SK-N-SH (cell line): ENCODE results near the gene TSR2.

Experiments used
- CTCF ChIP-seq: fragments of 200-600 bp; sonication (generic); IDR thresholded peaks from 2 replicates; pipeline ENCODE4 v1.6.1; 2017; ENCODE audit warnings: antibody characterized with exemption, mild to moderate bottlenecking, moderate library complexity
- ELF1 ChIP-seq: IDR thresholded peaks from 2 replicates; pipeline ENCODE4 v1.4.0; 2012
- GABPA ChIP-seq: IDR thresholded peaks from 2 replicates; pipeline ENCODE4 v1.4.0; 2012; ENCODE audit warnings: low read depth, mild to moderate bottlenecking
- MXI1 ChIP-seq: IDR thresholded peaks from 2 replicates; pipeline ENCODE4 v1.6.1; 2012; ENCODE audit warnings: mild to moderate bottlenecking, low read depth, low read length, improper control_type of control experiment
- POLR2AphosphoS5 ChIP-seq: IDR thresholded peaks from 2 replicates; pipeline ENCODE4 v1.6.1; 2012; ENCODE audit warnings: low read depth, low read length
- TEAD4 ChIP-seq: IDR thresholded peaks from 2 replicates; pipeline ENCODE4 v1.4.0; 2012; ENCODE audit warnings: mild to moderate bottlenecking, borderline replicate concordance; ENCODE audit not compliant: insufficient read depth
- TF ChIP-seq, protein P1 (sequence below): IDR thresholded peaks from 2 replicates; pipeline ENCODE4 v1.4.0; 2012; ENCODE audit warnings: low read depth, borderline replicate concordance

DNA sequence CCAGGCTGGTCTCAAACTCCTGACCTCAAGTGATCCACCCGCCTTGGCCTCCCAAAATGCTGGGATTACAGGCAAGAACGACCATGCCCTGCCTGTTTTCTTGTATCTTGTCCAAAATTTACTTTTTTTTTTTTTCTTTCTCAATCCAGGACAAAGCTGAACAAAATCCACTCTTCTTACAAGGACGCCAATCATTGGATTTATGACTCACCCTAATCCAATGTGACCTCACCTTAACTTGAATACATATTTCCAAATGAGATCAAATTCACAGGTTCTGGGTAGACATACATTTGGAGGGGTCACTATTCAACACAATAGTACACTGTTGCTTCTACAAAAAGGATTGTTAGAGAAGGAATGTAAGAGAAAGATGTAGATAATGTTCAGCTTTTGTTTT, 18.0 kb upstream of the TSR2 start:
- TF ChIP-seq CTCF (no peak), ELF1 (no peak), GABPA (no peak), MXI1 (no peak), POLR2AphosphoS5 (no peak), TEAD4 (no peak)
- TF ChIP-seq, protein P1, sequence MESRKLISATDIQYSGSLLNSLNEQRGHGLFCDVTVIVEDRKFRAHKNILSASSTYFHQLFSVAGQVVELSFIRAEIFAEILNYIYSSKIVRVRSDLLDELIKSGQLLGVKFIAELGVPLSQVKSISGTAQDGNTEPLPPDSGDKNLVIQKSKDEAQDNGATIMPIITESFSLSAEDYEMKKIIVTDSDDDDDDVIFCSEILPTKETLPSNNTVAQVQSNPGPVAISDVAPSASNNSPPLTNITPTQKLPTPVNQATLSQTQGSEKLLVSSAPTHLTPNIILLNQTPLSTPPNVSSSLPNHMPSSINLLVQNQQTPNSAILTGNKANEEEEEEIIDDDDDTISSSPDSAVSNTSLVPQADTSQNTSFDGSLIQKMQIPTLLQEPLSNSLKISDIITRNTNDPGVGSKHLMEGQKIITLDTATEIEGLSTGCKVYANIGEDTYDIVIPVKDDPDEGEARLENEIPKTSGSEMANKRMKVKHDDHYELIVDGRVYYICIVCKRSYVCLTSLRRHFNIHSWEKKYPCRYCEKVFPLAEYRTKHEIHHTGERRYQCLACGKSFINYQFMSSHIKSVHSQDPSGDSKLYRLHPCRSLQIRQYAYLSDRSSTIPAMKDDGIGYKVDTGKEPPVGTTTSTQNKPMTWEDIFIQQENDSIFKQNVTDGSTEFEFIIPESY = no peak
